ENCODE results near the gene DDX54.

DDX54 gene

GRCh38 chr12:113184900-113185179, 438 bp downstream of the DDX54 start:
- H3K4me3 ChIP-seq (ENCODE audit: low read length, poor library complexity, severe bottlenecking): peak overlapping the region; percentile 73
- H3K27me3 ChIP-seq (ENCODE audit: insufficient read depth, low read length, poor library complexity, severe bottlenecking): no peaks in the 10 kb centered on the region
- peaks cover 50% of the 10 kb centered on the region for H4K20me1 ChIP-seq (ENCODE audit: insufficient read depth, low read length, poor library complexity, severe bottlenecking)
- H3K9ac ChIP-seq (ENCODE audit: low read depth, low read length, poor library complexity, severe bottlenecking): peak overlapping the region; percentile 89
- H3F3A ChIP-seq (ENCODE audit: low read depth): no peaks in the 10 kb centered on the region
- peaks cover 69% of the 10 kb centered on the region for H3K79me2 ChIP-seq (ENCODE audit: insufficient read depth, low read length)
- H2AFZ ChIP-seq (ENCODE audit: low read length): peak overlapping the region; percentile 85
- TF ChIP-seq, protein P1, sequence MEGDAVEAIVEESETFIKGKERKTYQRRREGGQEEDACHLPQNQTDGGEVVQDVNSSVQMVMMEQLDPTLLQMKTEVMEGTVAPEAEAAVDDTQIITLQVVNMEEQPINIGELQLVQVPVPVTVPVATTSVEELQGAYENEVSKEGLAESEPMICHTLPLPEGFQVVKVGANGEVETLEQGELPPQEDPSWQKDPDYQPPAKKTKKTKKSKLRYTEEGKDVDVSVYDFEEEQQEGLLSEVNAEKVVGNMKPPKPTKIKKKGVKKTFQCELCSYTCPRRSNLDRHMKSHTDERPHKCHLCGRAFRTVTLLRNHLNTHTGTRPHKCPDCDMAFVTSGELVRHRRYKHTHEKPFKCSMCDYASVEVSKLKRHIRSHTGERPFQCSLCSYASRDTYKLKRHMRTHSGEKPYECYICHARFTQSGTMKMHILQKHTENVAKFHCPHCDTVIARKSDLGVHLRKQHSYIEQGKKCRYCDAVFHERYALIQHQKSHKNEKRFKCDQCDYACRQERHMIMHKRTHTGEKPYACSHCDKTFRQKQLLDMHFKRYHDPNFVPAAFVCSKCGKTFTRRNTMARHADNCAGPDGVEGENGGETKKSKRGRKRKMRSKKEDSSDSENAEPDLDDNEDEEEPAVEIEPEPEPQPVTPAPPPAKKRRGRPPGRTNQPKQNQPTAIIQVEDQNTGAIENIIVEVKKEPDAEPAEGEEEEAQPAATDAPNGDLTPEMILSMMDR (conservative IDR thresholded peaks at IDR 0.05; ENCODE audit: low read length): no peak
- no peak for TF ChIP-seq EZH2phosphoT487 (IDR thresholded peaks at IDR 0.05; ENCODE audit: borderline replicate concordance)
- H3K9me2 ChIP-seq (replicated peaks; ENCODE audit: low read depth, low read length): no peaks in the 10 kb centered on the region
- peaks cover 32% of the 10 kb centered on the region for H3K4me1 ChIP-seq (ENCODE audit: insufficient read depth, low read length, poor library complexity, severe bottlenecking)
- no peaks in the 10 kb centered on the region for H3K9me3 ChIP-seq (ENCODE audit: insufficient read depth, low read depth, low read length)
- H3K4me2 ChIP-seq (ENCODE audit: low read depth, low read length, poor library complexity, severe bottlenecking): peak overlapping the region; percentile 96
- peaks cover 11% of the 10 kb centered on the region; the same call in 1 of the 2 replicates for H3K36me3 ChIP-seq (ENCODE audit: insufficient read depth, low read length)

DNA sequence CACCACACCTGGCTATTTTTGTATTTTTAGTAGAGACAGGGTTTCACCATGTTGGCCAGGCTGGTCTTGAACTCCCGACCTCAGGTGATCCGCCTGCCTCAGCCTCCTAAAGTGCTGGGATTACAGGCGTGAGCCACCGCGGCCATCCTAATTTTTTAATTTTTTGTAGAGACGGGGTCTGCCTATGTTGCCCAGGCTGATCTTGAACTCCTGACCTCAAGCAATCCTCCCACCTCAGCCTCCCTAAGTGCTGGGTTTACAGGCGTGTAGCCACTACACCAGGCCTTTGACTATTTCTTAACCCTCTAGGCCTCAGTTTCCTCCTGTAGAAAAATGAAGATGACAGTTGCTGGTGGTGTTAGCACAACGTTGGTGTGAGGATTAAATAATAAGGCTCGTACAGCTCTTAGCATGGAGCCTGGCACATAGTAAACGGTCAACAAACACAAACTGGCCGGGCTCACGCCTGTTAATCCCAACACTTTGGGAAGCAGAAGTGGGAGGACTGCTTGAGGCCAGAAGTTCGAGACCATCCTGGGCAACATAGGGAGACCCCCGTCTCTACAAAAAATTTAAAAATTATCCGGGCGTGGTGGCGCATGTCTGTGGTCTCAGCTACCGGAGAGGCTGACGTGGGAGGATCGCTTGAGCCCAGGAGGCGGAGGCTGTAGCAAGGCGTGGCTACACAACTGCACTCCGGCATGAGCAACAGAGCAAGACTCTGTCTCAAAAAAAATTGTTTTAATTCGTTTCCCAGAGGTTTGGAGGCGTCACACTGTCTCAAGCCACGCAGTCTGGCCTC, 979 bp downstream of the DDX54 start:
- Histone ChIP-seq H3K9ac (ENCODE audit: low read depth, low read length, poor library complexity, severe bottlenecking) (peak overlapping the region; percentile 89), H3K36me3 (ENCODE audit: insufficient read depth, low read length) (peaks cover 17% of the 10 kb centered on the region; the same call in 1 of the 2 replicates), H3K4me3 (ENCODE audit: low read length, poor library complexity, severe bottlenecking) (peak overlapping the region; percentile 73), H4K20me1 (ENCODE audit: insufficient read depth, low read length, poor library complexity, severe bottlenecking) (peaks cover 50% of the 10 kb centered on the region), H3K9me3 (ENCODE audit: insufficient read depth, low read depth, low read length) (no peaks in the 10 kb centered on the region), H3F3A (ENCODE audit: low read depth) (no peaks in the 10 kb centered on the region), H2AFZ (ENCODE audit: low read length) (peak overlapping the region; percentile 85), H3K4me1 (ENCODE audit: insufficient read depth, low read length, poor library complexity, severe bottlenecking) (peaks cover 32% of the 10 kb centered on the region), H3K4me2 (ENCODE audit: low read depth, low read length, poor library complexity, severe bottlenecking) (peak overlapping the region; percentile 96), H3K9me2 (replicated peaks; ENCODE audit: low read depth, low read length) (no peaks in the 10 kb centered on the region), H3K27me3 (ENCODE audit: insufficient read depth, low read length, poor library complexity, severe bottlenecking) (no peaks in the 10 kb centered on the region), H3K79me2 (ENCODE audit: insufficient read depth, low read length) (peaks cover 69% of the 10 kb centered on the region)
- TF ChIP-seq, protein P1 (conservative IDR thresholded peaks at IDR 0.05; ENCODE audit: low read length): no peak
- TF ChIP-seq EZH2phosphoT487 (IDR thresholded peaks at IDR 0.05; ENCODE audit: borderline replicate concordance): no peak

- Histone ChIP-seq H3K4me2 (ENCODE audit: low read depth, low read length, poor library complexity, severe bottlenecking) (peak overlapping the region; percentile 96), H4K20me1 (ENCODE audit: insufficient read depth, low read length, poor library complexity, severe bottlenecking) (peaks cover 50% of the 10 kb centered on the region), H3K9ac (ENCODE audit: low read depth, low read length, poor library complexity, severe bottlenecking) (peak overlapping the region; percentile 89), H3K79me2 (ENCODE audit: insufficient read depth, low read length) (peaks cover 65% of the 10 kb centered on the region), H3K9me2 (replicated peaks; ENCODE audit: low read depth, low read length) (no peaks in the 10 kb centered on the region), H3K4me3 (ENCODE audit: low read length, poor library complexity, severe bottlenecking) (peak overlapping the region; percentile 73), H3K27me3 (ENCODE audit: insufficient read depth, low read length, poor library complexity, severe bottlenecking) (no peaks in the 10 kb centered on the region), H2AFZ (ENCODE audit: low read length) (no peak overlapping the region), H3K4me1 (ENCODE audit: insufficient read depth, low read length, poor library complexity, severe bottlenecking) (peaks cover 32% of the 10 kb centered on the region), H3F3A (ENCODE audit: low read depth) (no peaks in the 10 kb centered on the region), H3K36me3 (ENCODE audit: insufficient read depth, low read length) (peaks cover 29% of the 10 kb centered on the region; the same call in 1 of the 2 replicates), H3K9me3 (ENCODE audit: insufficient read depth, low read depth, low read length) (no peaks in the 10 kb centered on the region)
- no peak for TF ChIP-seq EZH2phosphoT487 (IDR thresholded peaks at IDR 0.05; ENCODE audit: borderline replicate concordance)
- TF ChIP-seq, protein P1 (conservative IDR thresholded peaks at IDR 0.05; ENCODE audit: low read length): no peak
Observed at GRCh38 chr12:113183030-113183589, 2.2 kb downstream of the DDX54 start.
